ENCODE measurements around the gene ZNF577.

ZNF577 gene

DNA sequence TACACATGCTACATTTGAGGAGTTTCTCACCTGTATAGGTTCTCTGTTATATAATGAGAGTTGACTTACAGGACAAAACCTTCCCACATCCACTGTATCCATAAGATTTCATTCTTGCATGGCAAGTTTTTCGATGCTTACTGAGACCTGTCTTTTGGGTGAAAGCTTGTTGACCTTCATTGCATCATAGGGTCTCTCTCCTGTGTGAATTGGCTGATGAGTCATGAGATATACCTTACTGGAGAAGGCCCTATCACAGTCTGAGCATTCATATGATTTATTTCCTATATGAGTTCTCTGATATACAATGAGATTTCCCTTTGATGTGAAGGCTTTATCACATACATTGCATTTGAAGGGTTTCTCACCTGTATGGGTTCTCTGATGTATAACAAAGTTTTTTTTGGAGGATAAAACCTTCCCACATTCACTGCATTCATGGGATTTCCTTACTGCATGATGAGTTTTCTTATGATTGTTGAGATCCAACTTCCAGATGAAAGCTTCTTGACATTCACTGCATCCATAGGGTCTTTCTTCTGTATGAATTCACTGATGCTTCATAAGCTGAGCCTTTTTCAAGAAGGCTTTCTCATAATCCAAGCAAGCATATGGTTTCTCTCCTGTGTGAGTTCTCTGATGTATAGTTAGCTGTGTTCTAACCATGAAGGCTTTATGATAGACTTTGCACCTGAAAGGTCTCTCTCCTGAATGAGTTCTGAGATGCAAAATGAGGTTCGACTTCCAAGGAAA, 25.7 kb downstream of the ZNF577 start:
- no peak for FAIRE-seq

DNA sequence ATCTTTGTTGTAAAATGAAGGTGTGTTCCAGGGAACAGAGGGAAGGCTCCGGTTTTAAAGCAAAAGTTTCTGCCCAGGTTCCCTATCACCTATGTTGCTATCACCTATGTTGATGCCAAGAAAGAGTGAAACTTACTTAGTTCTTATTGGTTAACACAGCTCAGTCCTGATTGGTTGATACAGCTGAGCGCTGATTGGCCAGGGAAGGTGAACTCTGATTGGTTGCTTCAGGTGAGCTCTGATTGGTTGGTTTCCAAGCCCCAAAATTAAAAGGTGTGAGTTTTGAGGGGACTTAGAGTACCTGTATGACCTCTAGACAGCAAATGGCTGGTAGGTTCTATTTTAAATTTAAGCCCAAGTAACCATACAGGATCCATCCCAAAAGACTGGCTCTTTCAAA, 50.6 kb downstream of the ZNF577 start:
- FAIRE-seq = no peak

DNA sequence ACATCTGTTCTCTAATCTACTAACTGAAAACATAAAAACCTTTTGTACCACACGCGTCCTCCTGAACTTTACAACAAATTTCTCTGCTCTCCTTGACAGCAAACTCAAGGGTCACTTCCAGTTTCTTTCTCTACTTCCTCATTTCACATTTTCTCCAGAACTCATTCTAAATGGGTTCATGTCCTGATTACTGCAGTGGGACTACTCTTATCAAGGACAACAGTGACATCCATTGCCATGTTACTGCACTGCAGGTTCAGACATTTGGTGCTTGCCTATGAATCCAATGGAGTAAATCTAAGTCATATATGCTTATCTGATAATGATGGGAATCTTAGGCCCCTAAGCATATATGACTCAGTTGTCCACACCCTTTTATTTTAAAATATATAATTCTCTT, 57.5 kb downstream of the ZNF577 start:
- no peak for FAIRE-seq

DNA sequence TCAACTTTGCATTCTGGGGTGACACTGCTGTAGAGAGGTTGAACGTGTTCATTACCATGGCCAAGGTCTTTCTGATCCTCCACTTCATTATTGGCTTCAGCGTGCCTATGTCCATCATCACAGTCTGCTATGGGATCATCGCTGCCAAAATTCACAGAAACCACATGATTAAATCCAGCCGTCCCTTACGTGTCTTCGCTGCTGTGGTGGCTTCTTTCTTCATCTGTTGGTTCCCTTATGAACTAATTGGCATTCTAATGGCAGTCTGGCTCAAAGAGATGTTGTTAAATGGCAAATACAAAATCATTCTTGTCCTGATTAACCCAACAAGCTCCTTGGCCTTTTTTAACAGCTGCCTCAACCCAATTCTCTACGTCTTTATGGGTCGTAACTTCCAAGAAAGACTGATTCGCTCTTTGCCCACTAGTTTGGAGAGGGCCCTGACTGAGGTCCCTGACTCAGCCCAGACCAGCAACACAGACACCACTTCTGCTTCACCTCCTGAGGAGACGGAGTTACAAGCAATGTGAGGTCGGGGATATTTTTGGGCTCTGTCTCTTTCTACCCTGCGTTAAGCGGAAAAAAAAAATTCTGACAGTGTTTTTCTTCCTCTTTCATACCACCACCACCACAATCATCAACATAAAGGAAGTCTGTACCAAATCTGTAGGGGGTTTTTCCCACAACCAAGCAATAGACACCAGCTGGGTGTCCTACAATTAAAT, 63.3 kb downstream of the ZNF577 start:
- FAIRE-seq = no peak

DNA sequence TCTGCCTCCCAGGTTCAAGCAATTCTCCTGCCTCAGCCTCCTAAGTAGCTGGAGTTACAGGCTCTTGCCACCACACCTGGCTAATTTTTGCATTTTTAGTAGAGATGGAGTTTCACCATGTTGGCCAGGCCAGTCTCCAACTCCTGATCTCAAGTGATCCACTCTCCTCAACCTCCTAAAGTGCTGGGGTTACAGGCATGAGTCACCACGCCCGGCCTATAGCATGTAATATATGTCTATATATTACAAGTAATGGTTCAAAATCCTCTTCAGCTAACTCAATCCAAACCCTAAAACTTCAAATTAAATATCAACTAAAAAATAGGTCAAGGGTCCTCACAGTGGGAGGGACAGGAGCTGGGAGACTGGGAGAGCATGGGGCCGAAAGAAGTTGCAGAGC, 64.8 kb downstream of the ZNF577 start:
- FAIRE-seq = no peak

DNA sequence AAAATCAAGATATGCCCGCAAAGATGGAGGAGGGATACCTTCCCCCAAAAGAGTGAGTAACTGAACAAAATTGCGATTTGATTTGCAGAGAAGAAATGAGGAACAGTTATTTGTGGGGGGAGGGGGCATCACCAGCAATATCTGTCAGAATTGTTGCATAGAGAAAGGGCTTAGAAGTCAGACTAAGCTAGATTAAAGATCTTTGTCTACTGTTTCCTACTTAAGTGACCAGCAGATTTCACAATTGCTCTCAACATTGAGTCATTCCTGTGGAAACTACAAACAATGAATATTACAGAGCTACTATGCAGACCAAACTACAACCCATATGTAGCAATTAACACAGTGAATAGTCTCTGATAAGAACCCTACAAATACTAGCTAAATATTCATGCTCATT, 65.4 kb downstream of the ZNF577 start:
- FAIRE-seq = no peak

DNA sequence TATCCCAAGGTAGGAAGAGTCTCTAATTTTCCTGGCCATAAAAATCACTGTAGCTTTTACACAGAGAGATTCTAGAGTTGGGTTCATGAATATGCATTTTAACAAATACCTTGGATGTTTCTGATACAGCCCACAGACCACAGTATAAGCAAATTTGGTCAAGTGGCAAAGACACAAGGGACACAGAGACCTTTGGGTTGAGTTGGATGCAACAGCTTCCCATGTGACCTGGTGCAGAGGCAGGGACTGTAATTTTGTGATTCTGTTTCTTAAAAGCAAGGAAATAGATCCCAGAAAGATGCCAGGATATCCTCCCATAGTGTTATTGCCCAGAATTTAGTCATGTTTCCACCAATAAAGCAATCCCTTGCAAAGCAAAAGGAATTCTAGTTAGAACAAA, 65.8 kb downstream of the ZNF577 start:
- no peak for FAIRE-seq

DNA sequence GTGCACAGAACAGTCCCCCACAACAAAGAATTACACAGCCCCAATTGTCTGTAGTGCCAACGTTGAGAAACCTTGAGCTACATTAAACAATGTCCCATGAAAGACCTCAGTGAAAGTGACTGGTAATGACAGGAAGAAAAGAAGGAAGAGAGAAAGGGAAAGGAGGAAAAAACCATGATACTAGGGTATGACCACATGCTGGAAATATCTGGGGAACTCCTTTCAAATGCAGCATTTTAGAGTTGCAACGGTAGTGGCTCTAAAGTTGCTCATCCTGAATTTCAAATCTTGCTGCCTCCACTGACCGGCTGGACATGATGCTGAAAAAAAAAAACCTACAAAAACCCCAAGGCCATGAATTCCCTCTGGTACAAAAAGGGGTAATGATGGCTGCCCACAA, 66.3 kb downstream of the ZNF577 start:
- no peak for FAIRE-seq
